ENCODE results near the gene SLC26A3.

GRCh38 chr7:107785926-107786325, 17.1 kb downstream of the SLC26A3 start:
- TF ChIP-seq CTCF (IDR thresholded peaks at IDR 0.05) (no peak), EZH2 (IDR thresholded peaks at IDR 0.05) (no peak)
